ENCODE measurements around the gene ARHGAP21. TPM values are rescaled to one million over a fixed set of nuclear protein-coding genes. Genes with fewer than 3 reads are reported as not detected.

The ARHGAP21 gene
- total and polyA plus RNA-seq, 5 experiments from 2014 or later: 1.7 to 49.6 (median 7.0) TPM

DNA sequence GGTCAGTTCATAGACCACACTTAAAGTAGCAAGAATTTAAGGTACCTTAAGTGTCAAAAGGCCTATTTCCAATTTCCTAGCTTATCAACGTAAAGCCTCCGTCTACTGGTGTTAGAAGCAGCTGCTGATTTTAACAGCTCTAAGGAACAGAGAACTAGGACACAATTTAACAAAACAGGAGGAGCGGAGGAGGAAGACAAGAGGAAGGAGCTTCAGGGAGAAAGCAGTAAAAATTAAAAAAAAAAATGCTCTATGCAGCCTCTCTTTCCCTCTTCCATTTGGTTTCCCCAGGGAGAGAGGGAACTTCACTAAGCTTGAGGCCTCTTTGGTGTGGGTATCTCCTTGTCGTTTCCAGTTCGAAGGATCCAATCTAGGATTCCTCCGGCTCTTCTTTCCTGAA lies 22.7 kb downstream of the ARHGAP21 start:
- no peaks in the 10 kb centered on the region for H3K36me3 Mint-ChIP-seq
- peak overlapping the region in 1 of 10 donors; percentile 25 for H3K27ac Mint-ChIP-seq
- DNase-seq (no peak), ATAC-seq (no peak)
- no peaks in the 10 kb centered on the region for H3K27me3 Mint-ChIP-seq
- peaks cover 3 to 10% (median 8%) of the 10 kb centered on the region in 4 donors for H3K4me1 Mint-ChIP-seq
- POLR2A ChIA-PET: no interaction called here
- no peak overlapping the region for H3K4me3 Mint-ChIP-seq
- H3K9me3 Mint-ChIP-seq: no peaks in the 10 kb centered on the region

DNA sequence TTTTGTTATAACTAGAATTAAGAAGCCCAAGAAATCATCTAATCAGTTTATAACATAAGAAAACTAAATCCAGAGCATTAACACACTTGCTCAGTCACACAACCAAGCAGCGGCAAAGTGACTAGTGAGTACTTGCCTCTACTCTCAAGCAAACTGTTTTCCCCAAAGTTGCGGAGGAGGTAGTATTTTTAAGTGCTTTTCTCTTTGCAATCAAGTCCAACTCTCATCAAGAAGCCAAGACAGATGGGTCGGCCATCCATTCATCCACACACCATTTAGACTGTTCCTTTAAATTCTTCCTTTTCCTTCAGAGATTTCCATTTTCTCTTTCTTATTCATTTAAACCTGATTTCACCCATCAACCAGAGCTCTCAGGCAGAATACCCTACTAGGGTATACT lies 25.4 kb downstream of the ARHGAP21 start:
- Mint-ChIP-seq H3K36me3 (no peaks in the 10 kb centered on the region), H3K4me3 (no peak overlapping the region), H3K27me3 (no peaks in the 10 kb centered on the region), H3K27ac (no peak overlapping the region), H3K9me3 (no peaks in the 10 kb centered on the region), H3K4me1 (peaks cover 2 to 10% (median 8%) of the 10 kb centered on the region in 4 donors)
- no peak for DNase-seq
- no peak for ATAC-seq
- POLR2A ChIA-PET: no interaction called here

DNA sequence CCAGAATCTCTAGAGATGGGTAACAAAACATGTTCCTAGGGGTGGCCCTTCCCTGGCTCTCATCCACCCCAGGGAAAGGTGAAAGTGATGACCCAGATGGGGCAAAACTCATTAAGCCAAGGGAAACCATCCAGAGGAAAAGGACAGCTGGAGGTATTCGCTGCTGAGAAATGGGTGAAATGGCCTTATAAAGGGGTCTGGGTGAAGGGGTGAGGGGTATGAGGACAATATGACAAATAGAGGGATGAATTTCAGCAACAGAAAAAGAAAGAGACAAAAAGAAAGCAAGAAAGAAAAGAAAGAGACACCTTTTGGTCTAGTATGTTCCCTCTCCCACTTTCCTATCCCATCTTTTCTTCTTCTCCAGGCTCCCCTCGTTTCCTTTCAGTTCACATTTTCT lies 26.6 kb downstream of the ARHGAP21 start:
- no peaks in the 10 kb centered on the region for H3K9me3 Mint-ChIP-seq
- POLR2A ChIA-PET: no interaction called here
- no peak for DNase-seq
- no peaks in the 10 kb centered on the region for H3K27me3 Mint-ChIP-seq
- H3K4me1 Mint-ChIP-seq: peaks cover 2 to 10% (median 8%) of the 10 kb centered on the region in 4 donors
- H3K4me3 Mint-ChIP-seq: no peak overlapping the region
- no peak overlapping the region for H3K27ac Mint-ChIP-seq
- no peak for ATAC-seq
- H3K36me3 Mint-ChIP-seq: no peaks in the 10 kb centered on the region

DNA sequence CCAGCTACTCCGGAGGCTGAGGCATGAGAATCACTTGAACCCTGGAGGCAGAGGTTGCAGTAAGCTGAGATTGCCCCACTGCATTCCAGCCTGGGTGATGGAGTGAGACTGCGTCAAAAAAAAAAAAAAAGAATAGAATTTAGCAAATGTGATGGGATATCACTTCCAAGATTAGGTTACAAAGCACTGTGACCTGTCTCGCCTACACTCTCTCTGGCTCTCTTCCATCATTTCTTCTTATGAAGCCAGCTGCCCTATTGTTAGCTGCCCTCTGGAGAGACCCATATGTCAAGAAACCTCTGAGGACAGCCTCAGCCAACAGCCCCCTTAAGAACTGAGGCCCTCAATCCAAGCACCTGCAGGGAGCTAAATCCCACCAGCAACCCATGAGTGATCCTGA lies 28.2 kb downstream of the ARHGAP21 start:
- Mint-ChIP-seq H3K36me3 (no peaks in the 10 kb centered on the region), H3K4me1 (peaks cover 0 to 3% (median 0%) of the 10 kb centered on the region in 4 donors), H3K4me3 (no peak overlapping the region), H3K9me3 (no peaks in the 10 kb centered on the region), H3K27ac (no peak overlapping the region), H3K27me3 (no peaks in the 10 kb centered on the region)
- DNase-seq (no peak), ATAC-seq (no peak)
- POLR2A ChIA-PET: no interaction called here

DNA sequence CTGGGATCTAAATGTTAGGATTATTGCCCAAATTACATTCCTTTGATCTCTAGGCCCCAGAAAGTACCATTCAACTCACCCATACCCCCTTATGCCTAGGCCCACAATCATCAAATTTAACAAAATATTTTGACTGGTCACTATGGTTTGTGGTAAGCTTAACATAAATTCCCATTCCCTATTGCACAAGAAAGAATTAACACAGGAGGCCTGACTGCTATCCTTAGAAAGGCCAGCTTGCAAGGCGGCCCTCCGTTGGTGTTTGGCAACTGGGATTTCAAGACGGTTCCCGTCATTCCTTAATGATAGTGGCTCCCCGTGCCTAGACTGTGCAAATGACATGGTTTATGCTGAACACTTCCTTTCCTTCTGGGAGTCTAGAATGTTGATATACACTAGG lies 29.6 kb downstream of the ARHGAP21 start:
- Mint-ChIP-seq H3K4me3 (no peak overlapping the region), H3K4me1 (peaks cover 0 to 3% (median 0%) of the 10 kb centered on the region in 4 donors), H3K9me3 (no peaks in the 10 kb centered on the region), H3K36me3 (no peaks in the 10 kb centered on the region), H3K27me3 (no peaks in the 10 kb centered on the region), H3K27ac (no peak overlapping the region)
- DNase-seq: no peak
- POLR2A ChIA-PET: no interaction called here
- ATAC-seq: no peak

DNA sequence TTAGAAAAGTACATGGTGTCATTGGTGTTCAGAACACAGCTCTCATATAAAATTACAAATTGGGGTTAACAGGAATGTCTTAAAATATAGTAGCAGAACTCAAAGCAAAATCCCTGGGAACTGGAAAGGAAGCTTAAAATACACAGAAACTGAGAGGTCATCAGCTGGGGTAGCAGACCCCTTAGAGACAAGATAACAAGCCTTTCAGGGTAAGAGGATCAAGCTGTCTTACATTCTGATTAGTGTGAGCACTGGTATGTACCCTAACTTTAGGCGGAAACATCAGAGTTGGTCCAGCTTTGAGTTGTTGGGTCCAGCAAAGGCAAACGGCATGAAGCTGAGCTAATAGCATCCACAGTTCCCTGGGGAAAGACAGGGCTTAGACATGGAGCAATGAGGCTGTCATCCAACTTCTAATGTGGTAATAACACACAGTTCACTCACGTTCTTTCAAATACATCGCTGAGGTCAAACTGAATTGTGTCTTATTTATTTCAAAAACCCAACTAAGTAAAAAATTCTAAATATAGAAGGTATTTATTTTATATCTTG lies 32.6 kb downstream of the ARHGAP21 start:
- Mint-ChIP-seq H3K36me3 (no peaks in the 10 kb centered on the region), H3K4me1 (peaks cover 2 to 7% (median 5%) of the 10 kb centered on the region in 4 donors), H3K9me3 (no peaks in the 10 kb centered on the region), H3K27me3 (no peaks in the 10 kb centered on the region), H3K27ac (no peak overlapping the region), H3K4me3 (no peak overlapping the region)
- ATAC-seq: no peak
- POLR2A ChIA-PET: no interaction called here
- DNase-seq: no peak

DNA sequence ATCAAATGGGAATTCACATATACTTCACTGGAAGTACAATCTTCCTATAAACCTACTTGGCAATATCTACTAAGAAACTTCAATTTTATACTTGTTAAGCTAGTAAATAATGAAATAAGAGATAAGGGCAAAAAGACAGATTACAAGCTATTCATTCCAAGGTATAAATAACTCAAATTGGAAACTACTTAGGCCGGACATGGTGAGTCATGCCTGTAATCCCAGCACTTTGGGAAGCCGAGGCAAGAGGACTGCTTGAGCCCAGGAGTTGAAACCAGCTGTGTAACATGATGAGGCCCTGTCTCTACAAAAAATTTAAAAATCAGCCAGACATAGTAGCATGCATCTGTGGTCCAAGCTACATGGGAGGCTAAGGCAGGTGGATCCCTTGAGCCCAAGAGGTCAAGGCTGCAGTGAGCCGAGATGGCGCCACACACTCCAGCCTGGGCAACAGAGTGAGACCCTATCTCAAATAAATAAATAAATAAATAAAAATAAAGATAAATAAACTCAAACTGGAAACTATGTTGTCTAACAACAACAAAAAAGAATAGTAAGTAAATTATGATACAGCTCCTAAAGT lies 37.6 kb downstream of the ARHGAP21 start:
- H3K27ac Mint-ChIP-seq: no peak overlapping the region
- H3K36me3 Mint-ChIP-seq: no peaks in the 10 kb centered on the region
- DNase-seq (no peak), ATAC-seq (no peak)
- H3K4me1 Mint-ChIP-seq: peaks cover 2 to 7% (median 5%) of the 10 kb centered on the region in 4 donors
- no peaks in the 10 kb centered on the region for H3K27me3 Mint-ChIP-seq
- H3K4me3 Mint-ChIP-seq: no peak overlapping the region
- no peaks in the 10 kb centered on the region for H3K9me3 Mint-ChIP-seq
- POLR2A ChIA-PET: no interaction called here

DNA sequence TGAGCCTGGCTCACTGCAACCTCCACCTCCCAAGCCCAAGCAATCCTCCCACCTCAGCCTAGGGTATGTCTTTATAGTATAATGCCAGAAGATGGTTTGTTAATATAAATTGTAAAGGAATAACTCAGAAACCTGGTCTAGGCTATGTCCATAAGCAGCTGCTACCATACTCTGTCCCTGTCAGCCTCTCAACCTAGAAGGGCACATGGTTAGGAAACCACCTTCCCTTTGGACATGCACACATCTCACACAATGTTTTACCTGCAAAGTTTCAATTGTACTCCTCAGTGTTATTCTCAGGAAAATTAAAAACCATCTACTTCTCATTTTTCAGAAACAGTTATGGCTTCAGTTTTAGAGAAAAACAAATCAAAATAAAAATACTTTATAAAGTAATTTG lies 40.1 kb downstream of the ARHGAP21 start:
- POLR2A ChIA-PET: no interaction called here
- peaks cover 0 to 3% (median 0%) of the 10 kb centered on the region in 9 donors for H3K9me3 Mint-ChIP-seq
- DNase-seq (no peak), ATAC-seq (no peak)
- H3K36me3 Mint-ChIP-seq: peaks cover 0 to 6% (median 0%) of the 10 kb centered on the region in 3 donors
- no peak overlapping the region for H3K4me3 Mint-ChIP-seq
- H3K27me3 Mint-ChIP-seq: no peaks in the 10 kb centered on the region
- peaks cover 2 to 6% (median 4%) of the 10 kb centered on the region in 4 donors for H3K4me1 Mint-ChIP-seq
- no peak overlapping the region for H3K27ac Mint-ChIP-seq

DNA sequence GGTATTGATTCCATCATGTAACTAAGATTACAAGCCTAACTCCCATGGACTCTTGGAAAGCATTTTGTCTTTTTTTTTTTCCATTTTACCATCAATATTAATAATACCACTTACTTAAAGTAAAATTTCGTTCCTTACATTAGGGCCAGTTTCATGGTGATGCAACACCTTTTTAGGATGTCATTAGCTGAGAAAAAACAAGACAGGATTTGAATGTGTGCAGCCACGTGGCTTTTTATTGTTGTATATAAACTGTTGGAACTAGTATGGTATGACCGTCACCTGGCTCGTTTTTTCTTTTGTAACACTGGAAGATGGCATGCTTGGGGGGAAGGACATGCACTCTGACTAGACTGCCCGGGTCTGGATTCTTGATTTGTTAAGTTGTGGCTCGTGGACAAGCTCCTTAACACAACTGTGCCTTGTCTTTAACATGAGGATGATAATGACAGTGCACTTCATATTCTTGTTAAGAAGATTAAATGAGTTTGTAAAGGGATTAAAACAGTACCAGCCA lies 42.1 kb downstream of the ARHGAP21 start:
- Mint-ChIP-seq H3K27me3 (no peaks in the 10 kb centered on the region), H3K27ac (no peak overlapping the region), H3K4me1 (peaks cover 0 to 2% (median 0%) of the 10 kb centered on the region in 4 donors), H3K36me3 (peaks cover 0 to 8% (median 4%) of the 10 kb centered on the region in 3 donors), H3K9me3 (peaks cover 0 to 12% (median 1%) of the 10 kb centered on the region in 9 donors), H3K4me3 (no peak overlapping the region)
- ATAC-seq: no peak
- no peak for DNase-seq
- POLR2A ChIA-PET: no interaction called here

DNA sequence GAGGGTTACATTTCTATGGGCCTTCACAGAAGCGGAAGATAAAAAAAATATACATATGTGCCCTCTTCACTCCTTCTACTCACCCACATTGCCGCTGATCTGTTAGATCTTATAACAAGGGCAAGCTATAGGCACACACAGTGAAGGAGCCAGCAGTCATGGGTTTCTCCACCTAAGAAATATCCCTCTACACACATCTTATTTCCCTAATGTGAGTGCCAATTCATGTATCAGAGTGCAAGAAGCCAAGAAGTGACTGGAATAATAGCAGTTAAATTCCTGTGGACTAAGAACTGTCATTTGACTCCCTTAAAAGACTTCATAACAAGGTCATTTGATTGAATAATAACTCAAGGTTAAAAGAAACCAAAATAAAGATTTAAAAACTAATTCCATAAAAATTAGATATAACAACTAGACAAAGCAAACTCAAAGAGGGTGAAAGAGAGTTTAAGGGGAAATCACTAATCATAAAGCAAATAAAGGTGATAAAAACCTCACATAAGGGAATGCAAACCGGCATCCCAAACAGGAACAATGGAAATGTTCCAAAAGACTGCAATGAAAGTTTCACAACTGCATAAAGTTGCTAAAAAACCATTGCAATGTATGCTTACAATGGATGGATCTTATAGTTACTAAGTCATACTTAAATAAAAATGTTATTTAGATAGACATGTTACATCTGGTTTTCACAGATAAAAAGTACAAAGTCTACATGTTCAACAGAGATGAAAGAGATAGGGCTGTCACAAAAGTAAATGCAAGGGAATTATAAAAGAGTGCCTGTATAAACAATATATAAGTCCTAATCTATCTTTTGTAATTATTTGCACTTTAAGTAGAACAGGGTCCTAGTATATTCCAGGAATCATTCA lies 42.8 kb downstream of the ARHGAP21 start:
- no peaks in the 10 kb centered on the region for H3K27me3 Mint-ChIP-seq
- no peak for DNase-seq
- peaks cover 0 to 2% (median 0%) of the 10 kb centered on the region in 4 donors for H3K4me1 Mint-ChIP-seq
- peaks cover 0 to 8% (median 4%) of the 10 kb centered on the region in 3 donors for H3K36me3 Mint-ChIP-seq
- POLR2A ChIA-PET: no interaction called here
- peaks cover 0 to 12% (median 1%) of the 10 kb centered on the region in 9 donors for H3K9me3 Mint-ChIP-seq
- H3K4me3 Mint-ChIP-seq: no peak overlapping the region
- ATAC-seq: no peak
- H3K27ac Mint-ChIP-seq: no peak overlapping the region

DNA sequence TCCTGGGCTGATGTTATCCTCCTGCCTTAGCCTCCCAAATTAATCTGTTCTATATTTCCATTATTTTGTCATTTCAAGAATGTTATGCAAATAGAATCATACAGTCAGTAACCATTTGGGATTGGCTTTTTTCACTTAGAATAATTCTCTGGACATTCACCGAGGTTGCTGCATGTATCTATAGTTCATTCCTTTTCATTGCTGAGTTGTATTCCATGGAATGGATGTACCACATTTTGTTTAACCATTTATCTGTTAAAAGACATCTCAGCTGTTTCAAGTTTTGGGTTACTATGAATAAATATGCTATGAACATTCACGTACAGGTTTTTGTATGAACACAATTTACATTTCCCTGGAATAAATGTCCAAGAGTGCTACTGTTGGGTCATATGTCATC lies 44.9 kb downstream of the ARHGAP21 start:
- ATAC-seq (no peak), DNase-seq (no peak)
- Mint-ChIP-seq H3K27ac (no peak overlapping the region), H3K4me3 (no peak overlapping the region), H3K4me1 (peaks cover 0 to 2% (median 0%) of the 10 kb centered on the region in 4 donors), H3K9me3 (peaks cover 0 to 12% (median 1%) of the 10 kb centered on the region in 9 donors), H3K27me3 (no peaks in the 10 kb centered on the region), H3K36me3 (peaks cover 0 to 8% (median 4%) of the 10 kb centered on the region in 3 donors)
- POLR2A ChIA-PET: no interaction called here

DNA sequence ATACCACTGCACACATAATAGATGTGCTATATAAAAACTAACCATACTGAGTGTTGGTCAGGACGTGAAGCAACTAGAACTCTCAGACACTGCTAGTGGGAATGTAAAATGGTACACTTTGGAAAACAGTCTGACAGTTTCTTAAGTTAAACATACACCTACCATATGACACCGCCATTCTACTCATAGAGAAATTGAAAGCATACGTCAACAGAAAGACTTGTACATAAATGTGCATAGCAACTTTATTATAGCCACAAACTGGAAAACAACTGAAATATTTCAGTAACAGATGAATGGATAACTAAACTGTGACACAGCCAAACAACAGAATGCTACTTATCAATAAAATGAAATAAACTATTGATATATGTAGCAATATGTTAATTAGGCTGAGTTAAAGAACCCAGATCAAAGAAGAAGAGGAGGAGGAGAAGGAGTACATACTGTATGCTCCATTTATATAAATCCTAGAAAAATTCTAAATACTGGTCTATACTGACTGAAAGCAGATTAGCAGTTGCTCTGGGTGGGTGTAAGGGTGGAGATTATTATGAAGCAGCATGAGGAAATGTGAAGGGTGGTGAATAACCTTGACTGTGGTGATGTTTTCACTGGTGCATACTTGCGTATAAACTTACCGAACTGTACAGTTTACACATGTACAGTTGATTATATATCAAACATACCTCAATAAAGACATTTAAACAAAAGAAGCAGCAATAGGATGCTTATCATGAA lies 48.6 kb downstream of the ARHGAP21 start:
- Mint-ChIP-seq H3K36me3 (peaks cover 0 to 8% (median 4%) of the 10 kb centered on the region in 3 donors), H3K27me3 (no peaks in the 10 kb centered on the region), H3K4me1 (peaks cover 0 to 9% (median 1%) of the 10 kb centered on the region in 4 donors), H3K9me3 (peaks cover 0 to 12% (median 1%) of the 10 kb centered on the region in 9 donors), H3K27ac (no peak overlapping the region), H3K4me3 (no peak overlapping the region)
- DNase-seq: no peak
- ATAC-seq: no peak
- POLR2A ChIA-PET: no interaction called here
